Ishikawa (cell line): Measurements from ENCODE around the gene ATP9B.

Source experiments
- EP300 ChIP-seq: IDR thresholded peaks from 2 replicates; pipeline ENCODE4 v1.6.1; 2012; ENCODE audit warnings: borderline replicate concordance
- RAD21 ChIP-seq: IDR thresholded peaks from 2 replicates; pipeline ENCODE4 v1.6.1; 2012; ENCODE audit warnings: low read depth
- REST ChIP-seq: IDR thresholded peaks from 2 replicates; pipeline ENCODE4 v1.6.1; 2012; ENCODE audit warnings: low read depth, mild to moderate bottlenecking
- TAF1 ChIP-seq: IDR thresholded peaks from 2 replicates; pipeline ENCODE4 v1.6.1; 2012; ENCODE audit warnings: low read depth, mild to moderate bottlenecking
- ZBTB7A ChIP-seq: IDR thresholded peaks from 2 replicates; pipeline ENCODE4 v1.6.1; 2012; ENCODE audit warnings: low read depth
- TF ChIP-seq, protein P1 (sequence below): IDR thresholded peaks from 2 replicates; pipeline ENCODE4 v1.6.1; 2012

DNA sequence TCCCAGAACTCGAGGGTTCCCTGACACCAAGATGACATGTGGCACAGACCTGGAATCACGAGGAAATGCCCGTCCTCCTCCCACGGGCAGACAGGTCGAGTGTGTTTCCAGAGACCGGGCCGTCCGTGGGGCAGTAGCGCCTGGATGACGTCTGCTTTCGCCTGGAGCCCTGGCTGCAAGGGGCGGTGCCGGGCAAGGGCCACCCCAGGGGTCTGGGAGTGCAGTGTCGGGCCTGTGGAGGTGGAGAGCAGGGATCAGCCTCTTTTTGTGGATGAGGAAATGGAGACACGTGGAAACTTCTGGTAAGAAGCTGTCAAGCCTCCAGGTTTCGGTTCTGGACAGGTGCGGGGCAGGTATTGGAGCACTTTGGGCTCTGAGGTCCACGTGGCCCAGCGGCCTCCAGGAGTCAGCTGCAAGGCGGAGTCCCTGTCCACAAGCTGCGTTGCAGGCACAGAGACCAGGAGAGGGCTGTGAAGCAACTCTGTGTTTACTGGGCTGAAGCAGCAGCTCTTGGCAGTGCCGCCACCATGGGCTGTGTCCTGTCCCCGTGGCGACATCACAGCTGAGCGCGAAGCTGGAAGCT is 352.2 kb downstream of the ATP9B start:
- no peak for TF ChIP-seq TAF1
- TF ChIP-seq, protein P1, sequence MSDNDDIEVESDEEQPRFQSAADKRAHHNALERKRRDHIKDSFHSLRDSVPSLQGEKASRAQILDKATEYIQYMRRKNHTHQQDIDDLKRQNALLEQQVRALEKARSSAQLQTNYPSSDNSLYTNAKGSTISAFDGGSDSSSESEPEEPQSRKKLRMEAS, result no peak
- no peak for TF ChIP-seq EP300
- TF ChIP-seq REST, result no peak
- no peak for TF ChIP-seq ZBTB7A
- no peak for TF ChIP-seq RAD21
